GM15510 (cell line): ENCODE results near the gene ELAVL4.

Source experiments
- POLR2A ChIP-seq: IDR thresholded peaks from 3 replicates; pipeline ENCODE4 v1.6.1; 2011; ENCODE audit warnings: borderline replicate concordance; ENCODE audit not compliant: insufficient read length; ENCODE audit errors: extremely low read depth

The ELAVL4 gene

GRCh38 chr1:50195205-50195604, 86.5 kb downstream of the ELAVL4 start:
- no peak for TF ChIP-seq POLR2A

- no peak for TF ChIP-seq POLR2A
These were observed 87.4 kb downstream of the ELAVL4 start for GRCh38 chr1:50196081-50196480.

- no peak for TF ChIP-seq POLR2A
These were observed 88.5 kb downstream of the ELAVL4 start for GRCh38 chr1:50197216-50197615.

- TF ChIP-seq POLR2A = no peak
These were observed 99.6 kb downstream of the ELAVL4 start for GRCh38 chr1:50208315-50208714.

- no peak for TF ChIP-seq POLR2A
These were observed 100.0 kb downstream of the ELAVL4 start for GRCh38 chr1:50208756-50209155.

DNA sequence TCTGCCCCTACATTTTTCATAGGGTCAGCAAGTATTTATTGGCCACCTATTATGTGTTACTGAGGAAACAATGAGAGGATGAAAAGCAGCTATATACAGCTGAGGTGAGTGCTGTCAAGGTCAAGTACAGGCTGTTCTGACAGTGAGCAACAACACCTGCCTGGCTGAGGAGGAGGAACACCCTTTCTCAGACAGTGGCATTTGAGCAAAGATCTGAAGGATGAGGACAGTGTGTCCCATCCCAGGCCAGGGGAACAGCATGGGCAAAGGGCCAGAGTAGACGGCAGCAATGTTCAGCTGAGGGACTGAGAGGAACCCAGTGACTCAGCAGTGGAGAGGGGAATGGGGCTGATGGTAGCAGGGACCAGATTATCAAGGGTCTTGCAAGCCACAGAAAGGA, 101.0 kb downstream of the ELAVL4 start:
- no peak for TF ChIP-seq POLR2A

DNA sequence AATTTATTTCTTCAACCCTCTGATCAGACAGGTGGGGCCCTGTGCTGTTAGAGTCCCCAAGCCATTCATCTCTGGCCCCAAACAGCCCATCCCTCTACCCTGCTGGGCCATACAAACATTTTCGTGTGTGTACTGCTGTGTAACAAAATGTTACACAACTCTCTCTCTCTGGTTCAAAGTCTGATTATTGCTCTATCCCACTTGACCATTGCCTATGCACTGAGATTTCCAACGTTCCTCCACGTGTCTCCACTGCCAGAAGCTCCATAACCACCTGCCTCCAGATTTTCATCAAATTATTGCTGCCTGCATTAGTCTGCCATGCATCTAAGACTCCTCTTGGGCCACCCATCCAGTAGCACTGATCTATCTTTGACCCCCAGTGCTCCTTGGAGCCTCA, 104.8 kb downstream of the ELAVL4 start:
- TF ChIP-seq POLR2A = no peak

- TF ChIP-seq POLR2A = no peak
These were observed 106.0 kb downstream of the ELAVL4 start for GRCh38 chr1:50214717-50215116.

DNA sequence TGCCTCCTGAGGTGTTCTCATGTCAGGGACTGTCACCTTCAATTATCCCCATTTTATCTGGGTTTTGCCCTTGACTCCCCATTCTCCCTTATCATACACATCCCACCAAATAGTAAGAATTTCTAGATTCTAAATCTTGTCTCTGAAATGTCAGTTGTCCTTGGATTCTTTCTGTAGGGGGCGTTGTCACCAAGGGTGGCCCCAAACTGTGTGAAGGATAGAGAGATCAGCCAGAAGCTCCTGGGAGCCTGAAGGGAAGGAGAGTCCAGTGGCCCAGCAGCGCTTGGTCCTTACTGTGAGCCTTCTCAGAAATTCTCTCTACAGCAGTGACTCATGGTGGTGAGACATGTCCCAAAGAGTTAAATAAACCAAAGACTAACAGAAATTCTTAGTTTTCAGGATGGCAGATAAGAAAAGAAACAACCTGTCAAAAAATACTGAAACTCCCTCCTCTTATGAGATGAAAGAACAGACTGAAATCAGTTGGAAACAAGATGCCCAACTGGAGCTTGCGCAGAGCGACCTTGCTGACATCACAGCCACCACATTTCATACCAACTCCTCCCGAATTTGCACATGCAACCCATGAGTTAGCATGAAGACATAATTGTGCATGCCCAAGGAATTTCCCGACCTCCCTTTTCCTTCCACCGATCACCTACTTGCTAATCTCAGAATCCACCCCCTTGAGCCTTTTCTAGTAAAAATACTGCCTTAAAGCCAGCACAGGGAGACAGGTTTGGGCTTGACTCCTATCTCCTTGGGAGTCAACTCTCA, 109.8 kb downstream of the ELAVL4 start:
- no peak for TF ChIP-seq POLR2A

DNA sequence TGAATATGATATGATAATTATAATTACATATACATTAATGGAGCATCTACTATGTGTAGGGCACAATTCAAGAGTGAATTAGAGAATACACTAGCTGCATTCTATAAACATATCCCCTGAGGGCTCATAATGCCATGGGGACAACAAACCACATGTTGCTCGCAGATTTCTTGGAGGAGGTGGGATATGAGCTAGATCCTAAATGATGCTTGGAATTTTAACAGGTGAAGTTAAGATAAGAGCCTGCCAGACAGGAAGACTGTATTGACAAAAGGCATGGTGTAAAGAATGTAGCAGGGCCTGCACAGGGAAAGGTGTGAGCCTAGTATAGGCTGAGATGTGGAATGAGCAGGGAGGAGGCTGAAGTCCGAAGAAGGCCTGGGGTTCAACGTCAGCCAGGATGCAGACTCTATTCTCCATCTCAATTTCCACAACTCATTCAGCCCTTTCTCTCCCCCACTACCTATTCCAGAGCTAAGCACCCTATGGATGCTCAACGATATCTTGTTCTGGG, 120.2 kb downstream of the ELAVL4 start:
- no peak for TF ChIP-seq POLR2A

- TF ChIP-seq POLR2A = no peak
These were observed 122.5 kb downstream of the ELAVL4 start for GRCh38 chr1:50231209-50231608.

DNA sequence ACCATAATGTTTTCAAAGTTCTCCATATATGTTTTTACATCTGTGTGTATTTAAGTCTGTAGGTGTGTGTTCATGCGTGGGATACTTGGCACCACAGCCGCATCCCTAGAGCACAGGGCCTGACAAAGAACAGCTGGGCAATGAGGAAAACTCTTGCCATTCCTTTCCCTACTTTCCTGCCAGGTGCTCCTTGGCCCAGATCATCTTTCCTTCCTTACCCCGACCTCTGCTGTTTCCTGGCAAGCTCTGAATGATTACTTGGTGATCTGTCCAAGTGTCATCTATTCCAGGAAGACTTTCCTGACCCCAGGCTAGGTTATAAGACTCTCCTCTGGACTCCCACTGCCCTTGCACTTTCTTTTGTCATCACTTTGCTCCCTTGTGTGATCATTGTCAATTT, 123.6 kb downstream of the ELAVL4 start:
- no peak for TF ChIP-seq POLR2A

GRCh38 chr1:50236656-50237055, 127.9 kb downstream of the ELAVL4 start:
- TF ChIP-seq POLR2A = no peak

GRCh38 chr1:50237056-50237455, 128.3 kb downstream of the ELAVL4 start:
- TF ChIP-seq POLR2A = no peak

GRCh38 chr1:50243939-50244338, 135.2 kb downstream of the ELAVL4 start:
- no peak for TF ChIP-seq POLR2A

GRCh38 chr1:50246869-50247268, 138.1 kb downstream of the ELAVL4 start:
- TF ChIP-seq POLR2A = no peak
